Stimulated activated CD4-positive, alpha-beta T cell treated with anti-CD3 and anti-CD28 coated beads, Interleukin-1b, Interleukin-23, amount 100 ng/mL, for 1 hour (primary cell): ENCODE measurements around the gene PRM1.
"Not testable (repeated sequence)": the region's sequence is repeated elsewhere in the genome, so short reads cannot be mapped to it uniquely, and the experiment has no call there.

Experiments used
- DNase-seq, 2 donors: peaks; one replicate each; pipeline ENCODE4 v3.0.0-alpha.2; 2020; ENCODE audit warnings: low read depth in 2 of 2

Gene PRM1

DNA sequence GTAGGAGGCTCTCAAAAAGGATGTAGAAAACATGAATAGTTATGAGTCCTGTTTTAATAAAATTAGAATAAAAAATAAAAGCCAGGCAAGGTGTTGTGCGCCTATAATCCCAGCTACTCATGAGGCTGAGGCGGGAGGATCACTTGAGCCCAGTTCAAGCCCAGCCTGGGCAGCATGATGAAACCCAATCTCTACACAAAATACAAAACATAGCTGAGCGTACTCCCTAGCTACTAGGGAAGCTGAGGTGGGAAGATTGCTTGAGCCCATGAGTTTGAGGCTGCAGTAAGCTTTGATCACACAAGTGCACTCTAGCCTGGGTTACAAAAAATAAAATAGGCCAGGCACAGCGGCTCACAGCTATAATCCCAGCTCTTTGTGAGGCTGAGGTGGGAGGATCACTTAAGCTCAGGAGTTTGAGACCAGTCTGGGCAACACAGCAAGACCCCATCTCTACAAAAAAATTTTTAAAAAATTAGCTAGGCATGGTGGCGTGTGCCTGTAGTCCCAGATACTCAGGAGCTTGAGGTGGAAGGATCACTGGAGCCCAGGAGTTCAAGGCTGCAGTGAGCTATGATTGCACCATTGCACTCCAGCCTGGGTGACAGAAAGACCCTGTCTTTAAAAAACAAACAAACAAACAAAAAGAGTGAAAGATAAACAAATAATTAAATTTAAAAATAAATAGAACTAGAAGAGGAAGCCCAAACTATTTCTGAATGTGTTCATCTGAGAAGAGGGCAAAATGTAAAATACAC lies 17.2 kb upstream of the PRM1 start:
- no peak for DNase-seq

DNA sequence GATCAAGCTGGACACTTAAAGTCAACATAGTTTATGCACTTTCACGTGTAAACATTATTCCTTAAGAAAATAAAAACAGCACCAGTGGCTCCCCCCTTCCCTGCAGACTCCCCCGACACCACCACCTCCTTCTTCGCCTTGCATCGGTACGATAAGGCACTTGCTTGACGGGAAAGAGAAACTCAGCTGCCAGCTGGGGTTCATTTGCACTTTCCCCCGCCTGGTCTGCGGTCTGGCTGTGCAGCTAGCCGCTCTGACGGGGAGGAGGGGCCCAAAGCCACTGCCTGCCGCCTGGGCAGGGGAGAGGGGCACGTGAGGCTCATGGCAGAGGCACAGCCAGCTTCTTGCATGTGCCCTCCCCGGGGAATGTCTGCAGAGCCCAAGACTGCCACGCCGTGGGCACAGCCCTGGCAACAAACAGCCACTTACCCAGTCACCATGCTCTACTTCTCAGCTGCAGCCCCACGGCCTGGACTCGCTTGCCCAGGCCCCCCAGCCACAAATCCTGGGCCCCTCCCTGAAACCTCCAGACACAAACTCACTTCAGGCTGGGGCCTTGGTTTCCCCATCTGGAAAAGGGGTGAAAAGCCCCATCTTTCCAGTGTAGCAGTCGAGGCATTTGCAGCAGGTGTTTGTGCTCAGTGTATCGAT lies 16.5 kb upstream of the PRM1 start:
- peak; percentile 22 to 28 for DNase-seq

DNA sequence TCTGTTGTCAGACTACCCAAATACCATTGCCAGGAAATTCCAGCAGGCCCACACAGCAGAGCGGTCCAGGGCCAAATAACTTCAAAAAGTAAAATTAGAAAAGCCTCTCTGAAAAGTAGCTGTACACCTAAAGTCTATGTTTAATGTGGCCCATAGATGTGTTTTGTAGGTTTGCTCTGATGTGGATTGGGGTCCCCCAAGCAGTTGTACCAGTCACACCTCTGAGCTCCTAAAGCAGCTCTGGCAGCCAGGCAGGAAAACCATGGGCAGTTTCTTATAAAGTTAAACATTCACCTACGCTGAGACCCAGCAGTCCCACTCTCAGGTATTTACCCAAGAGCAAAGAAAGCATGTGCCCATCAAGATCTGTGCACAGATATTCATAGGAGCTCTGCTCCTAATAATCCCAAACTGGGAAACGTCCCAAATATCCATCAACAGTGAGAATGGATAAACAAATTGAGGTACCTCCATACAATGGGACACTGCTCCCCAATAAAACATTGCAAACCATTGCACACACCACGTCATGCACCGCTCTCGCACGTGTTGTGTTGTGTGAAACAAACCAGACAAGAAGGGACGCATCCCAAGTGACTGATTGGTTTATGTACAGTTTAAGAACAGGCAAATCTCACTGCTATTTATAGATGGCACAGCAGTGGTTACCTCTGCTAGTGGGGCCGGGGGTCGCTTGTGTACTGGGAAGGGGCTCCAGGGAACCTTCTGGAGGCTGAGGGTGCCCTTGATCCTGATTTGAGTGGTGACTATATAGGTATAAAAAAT lies 15.8 kb upstream of the PRM1 start:
- DNase-seq: no peak

DNA sequence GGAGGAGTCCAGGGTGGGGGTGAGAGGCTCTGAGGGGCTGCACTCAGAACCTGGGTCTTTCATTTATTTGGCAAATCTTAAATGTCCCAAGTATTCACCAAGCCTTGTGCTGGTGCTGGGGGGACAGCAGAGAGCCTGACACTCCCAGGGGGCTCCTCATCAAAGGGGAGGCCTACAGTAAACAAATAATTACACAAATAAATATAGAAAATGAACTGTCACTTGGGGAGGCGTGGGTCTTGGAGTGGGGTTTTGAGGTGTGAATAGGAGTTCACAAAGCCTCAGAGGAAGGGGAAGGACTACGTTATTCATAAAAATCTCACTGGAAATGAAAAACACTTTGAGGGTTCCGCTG lies 15.2 kb upstream of the PRM1 start:
- DNase-seq: no peak

DNA sequence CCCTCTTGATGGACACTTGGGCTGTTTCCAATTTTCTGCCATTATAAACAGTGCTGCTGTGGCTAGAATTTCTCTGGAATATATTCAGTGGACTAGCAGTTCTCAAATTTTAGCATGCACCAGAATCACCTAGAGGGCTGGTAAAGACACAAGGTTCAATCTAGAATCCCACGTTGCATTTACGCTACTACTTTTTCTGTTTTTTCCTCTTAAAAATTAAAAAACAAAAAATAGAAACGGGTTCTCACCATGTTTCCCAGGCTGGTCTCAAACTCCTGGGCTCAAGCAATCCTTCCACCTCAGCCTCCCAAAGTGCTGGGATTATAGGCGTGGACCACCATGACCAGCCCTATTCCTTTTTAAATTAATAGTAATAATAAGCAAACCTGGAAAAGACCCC lies 14.5 kb upstream of the PRM1 start:
- no peak for DNase-seq

DNA sequence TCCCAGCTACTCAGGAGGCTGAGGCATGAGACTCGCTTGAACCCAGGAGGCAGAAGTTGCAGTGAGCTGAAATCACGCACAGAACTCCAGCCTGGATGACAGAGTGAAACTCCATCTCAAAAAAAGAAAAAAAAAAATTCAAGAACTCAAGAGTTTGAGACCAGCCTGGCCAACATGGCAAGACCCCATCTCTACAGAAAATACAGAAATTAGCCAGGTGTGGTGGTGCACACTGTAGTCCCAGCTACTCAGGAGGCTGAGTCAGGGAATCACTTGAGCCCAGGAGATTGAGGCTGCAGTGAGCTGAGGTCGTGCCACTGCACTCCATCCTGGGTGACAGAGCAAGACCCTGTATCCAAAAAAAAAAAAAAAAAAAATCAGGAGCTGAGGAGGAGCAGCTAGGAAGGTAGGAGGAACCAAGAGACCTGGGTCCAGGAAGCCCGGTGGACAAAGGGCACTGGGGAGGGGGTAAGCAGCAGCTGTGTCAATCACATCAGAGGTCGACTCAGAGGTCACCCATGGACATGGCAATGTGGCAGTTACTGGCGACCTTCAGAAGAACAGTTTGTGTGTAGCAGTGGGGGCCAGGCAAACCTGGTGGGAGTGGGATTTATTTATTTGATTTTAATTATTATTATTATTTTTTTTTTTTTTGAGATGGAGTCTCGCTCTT lies 11.1 kb upstream of the PRM1 start:
- DNase-seq: no peak

DNA sequence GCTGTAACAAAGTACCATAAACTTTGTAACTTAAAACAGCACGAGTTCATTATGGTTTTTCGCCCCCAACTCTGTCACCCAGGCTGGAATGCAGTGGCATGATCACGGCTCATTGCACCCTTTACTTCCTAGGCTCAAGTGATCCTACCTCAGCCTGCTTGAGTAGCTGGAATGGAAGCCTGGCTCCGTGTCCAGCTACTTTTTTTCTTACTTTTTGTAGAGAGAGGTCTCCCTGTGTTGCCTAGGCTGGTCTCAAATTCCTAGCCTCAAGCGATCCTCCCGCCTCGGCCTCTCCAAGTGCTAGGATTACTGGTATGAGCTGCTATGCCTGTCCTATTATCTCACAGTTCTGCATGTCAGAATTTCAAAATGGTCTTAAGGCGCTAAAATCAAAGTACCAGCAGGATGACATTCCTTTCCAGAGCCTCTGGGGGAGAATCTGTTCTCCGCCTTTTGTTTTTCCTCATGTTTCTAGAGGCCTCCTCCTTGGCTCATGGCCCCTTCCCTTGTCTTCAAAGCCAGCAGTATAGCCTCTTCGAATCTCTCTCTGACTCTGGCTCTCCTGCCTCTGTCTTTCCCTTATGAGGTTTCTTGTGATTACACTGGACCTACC lies 10.1 kb upstream of the PRM1 start:
- no peak for DNase-seq

DNA sequence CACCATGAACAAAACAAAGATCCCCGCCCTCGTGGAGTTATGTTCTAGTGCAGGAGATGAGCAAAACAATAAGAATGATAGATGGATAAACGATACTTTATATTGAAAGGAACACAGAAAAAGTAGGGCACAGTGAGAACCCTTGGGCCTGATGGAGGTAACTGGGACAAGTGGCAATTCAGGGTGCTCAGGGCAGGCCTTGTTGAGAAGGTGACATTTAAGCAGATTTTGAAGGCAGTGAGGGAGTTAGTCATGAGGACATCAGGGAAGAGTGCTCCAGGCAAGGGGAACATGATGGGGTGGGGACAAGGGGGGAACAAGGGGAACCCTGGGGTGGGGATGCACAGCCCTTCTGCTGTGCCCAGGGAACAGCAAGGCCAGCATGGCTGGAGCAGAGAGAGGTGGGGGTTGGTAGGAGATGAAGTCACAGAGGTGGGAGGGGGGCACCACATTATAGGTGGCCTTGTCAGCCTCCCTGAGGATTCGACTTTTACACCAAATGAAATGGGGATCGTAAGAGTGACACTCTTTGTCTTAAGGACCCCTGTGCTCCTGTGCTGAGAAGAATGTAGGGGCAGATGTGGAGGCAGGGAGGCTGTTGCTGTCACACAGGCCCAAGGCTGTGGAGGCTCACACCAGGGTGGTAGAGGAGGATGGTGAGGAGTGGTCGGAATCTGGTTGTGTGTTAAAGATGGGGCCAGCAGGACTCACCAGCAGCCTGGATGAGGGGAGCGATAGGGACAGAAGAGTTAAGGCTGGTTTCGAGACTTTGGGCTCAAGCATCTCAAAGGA lies 9.2 kb upstream of the PRM1 start:
- DNase-seq: no peak

DNA sequence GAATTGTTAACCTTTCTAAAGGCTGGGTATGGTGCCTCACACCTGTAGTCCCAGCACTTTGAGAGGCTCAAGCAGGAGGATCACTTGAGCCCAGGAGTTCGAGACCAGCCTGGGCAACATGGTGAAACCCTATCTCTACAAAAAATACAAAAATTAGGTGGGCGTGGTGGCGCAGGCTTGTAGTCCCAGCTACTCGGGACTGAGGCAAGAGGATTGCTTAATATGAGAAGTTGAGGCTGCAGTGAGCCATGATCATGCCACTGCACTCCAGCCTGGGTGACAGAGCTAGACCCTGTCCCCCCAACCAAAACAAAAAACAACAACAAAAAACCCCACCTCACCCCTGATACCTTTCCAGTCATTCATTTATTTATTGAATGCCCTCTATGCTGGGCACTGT lies 8.6 kb upstream of the PRM1 start:
- DNase-seq: not testable (repeated sequence)

DNA sequence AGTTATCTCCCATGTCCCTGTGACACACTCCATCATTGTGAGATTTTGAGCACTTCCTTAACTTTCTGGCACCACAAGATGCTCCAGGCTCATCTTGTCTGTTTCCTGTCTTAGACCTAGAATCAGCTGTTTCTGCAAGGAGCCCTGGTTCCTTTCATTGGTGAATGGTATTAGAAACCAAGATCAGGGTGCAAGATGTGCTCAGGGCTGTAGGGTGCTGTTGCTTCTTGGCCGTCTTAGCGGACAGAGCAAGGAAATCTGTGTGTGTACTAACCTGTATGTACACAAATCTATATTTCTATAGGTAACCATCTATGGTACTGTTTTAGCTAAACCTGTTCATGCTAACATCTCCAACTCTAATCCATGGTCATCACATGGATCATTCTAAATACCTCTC lies 8.1 kb upstream of the PRM1 start:
- DNase-seq: no peak

DNA sequence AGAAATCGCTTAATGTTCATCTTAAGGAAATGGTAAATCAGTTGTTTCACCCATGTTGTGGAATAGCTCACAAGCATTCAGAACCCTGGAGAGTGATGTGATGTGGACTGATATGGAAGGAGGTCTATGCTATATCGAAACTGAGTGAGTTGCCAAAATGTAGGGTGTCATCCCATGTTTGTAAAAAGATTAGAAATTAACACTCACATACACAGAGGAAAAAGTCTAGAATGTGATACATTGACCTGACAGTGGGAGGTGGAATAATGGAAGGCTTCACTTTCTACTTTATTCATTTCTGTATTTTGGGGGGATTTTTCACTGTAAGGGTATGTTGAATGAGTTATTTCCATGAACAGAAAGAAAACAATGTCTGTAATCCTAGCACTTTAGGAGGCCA lies 4.7 kb upstream of the PRM1 start:
- DNase-seq: no peak

DNA sequence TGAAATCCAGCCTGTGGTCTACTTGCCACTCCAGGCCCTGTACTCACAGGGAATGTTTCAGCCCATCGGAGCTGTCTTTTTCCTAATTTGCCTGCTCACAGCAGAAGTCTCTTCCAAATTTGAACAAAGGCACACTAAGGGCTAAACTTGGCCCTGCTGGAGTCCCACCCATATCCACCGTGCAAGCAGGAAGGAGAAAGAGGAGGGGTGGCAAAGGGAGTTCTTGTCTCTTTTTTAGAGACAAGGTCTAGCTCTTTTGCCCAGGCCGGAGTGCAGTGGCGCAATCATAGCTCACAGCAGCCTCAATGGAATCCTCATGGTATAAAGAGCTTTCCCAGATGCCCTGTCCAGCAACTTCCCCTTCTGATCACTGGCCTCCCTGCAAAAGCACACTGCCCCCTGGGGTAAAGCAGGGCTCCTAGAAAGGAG lies 2.7 kb upstream of the PRM1 start:
- DNase-seq: no peak

DNA sequence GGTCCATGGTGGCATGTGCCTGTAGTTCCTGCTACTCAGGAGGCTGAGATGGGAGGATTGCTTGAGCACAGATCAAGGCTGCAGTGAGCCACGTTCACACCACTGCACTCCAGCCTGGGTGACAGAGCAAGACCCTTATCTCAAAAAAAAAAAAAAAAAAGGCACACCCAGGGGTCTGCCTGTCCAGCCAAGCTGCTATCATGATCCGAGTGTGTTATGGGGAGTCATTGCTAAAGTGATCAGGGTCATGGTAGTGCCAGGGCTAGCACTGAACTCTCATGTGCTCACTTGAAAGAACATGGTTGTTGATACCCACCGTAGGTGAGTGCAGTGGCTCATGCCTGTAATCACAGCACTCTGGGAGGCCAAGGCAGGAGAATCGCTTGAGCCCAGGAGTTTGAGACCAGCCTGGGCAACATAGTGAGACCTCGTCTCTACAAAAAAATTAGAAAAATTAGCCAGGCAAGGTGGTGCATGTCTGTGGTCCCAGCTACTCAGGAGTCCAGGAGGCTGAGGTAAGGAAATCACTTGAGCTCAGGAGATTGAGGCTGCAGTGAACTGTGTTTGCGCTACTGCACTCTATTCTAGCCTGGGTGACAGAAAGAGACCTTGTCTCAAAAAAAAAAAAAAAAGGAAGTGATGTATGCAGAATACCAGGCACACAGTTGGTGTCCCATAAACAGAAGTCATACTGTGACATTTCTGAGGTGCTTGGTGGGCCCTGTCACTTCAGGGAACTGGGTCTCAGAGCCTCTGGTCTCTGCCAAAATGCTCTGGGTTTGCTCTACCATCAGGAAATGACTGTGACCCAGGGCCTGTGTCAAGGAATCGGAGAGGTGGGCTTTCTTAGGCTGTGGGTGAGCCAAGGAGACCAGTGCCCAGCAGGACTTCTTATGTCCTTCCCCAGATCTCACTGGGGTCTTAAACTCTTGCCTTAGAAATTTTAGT lies 2.2 kb downstream of the PRM1 start:
- no peak for DNase-seq

DNA sequence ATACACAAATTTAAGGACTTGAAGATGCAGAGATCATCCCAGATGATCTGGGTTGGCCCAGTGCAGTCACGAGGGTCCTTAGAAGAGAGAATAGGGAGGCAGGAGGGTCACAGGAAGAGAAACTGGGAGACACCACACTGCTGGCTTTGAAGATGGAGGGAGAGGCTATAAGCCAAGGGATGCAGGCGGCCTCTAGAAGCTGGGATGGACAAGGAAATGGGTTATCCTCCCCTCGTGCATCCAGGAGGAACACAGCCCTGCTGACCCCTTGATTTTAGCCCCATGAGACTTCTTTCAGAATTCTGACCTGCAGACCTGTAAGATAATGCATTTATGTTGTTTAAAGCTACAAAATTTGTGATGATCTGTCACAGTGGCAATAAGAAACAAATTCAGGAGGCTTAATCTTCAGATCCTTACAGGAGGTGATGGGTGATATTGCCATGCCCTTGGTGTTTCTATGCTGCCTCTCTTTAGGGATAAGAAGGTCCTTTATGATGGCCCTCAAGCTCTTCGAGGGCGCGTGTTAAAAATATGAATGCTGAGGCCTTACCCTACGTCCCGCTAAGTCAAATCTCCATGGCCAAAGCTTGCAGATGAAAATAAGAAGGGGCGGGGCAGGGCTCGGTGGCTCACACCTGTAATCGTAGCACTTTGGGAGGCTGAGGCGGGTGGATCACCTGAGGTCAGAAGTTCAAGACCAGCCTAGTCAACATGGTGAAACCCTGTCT lies 3.4 kb downstream of the PRM1 start:
- DNase-seq: no peak

DNA sequence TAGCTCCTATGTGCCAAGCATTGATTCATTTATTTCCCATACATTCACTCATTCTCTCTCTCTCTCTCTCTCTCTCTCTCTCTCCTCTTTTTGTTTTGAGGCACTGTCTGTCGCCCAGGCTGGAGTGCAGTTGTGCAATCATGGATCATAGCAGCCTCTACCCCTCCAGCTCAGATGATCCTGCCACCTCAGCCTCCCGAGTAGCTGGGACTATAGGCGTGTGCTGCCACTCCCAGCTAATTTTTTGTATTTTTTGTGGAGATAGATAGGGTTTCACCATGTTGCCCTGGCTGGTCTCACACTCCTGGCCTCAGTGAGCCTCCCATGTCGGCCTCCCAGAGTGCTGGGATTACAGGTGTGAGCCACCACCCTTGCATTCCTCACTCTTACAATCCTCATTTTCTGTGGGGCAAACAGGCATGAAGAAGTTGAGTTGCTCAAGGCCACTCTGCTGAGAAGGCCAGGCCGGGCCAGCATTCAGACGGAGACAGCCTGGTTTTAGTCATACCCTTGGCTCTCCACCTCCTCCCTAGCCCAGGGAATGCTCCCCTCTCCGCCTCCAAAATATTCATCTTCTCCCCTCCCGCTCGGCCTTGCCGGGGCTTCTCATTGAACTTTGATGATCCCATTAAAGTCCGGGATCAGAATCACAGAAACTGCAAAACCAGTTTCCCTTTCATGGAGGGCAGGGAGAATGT lies 4.1 kb downstream of the PRM1 start:
- no peak for DNase-seq

DNA sequence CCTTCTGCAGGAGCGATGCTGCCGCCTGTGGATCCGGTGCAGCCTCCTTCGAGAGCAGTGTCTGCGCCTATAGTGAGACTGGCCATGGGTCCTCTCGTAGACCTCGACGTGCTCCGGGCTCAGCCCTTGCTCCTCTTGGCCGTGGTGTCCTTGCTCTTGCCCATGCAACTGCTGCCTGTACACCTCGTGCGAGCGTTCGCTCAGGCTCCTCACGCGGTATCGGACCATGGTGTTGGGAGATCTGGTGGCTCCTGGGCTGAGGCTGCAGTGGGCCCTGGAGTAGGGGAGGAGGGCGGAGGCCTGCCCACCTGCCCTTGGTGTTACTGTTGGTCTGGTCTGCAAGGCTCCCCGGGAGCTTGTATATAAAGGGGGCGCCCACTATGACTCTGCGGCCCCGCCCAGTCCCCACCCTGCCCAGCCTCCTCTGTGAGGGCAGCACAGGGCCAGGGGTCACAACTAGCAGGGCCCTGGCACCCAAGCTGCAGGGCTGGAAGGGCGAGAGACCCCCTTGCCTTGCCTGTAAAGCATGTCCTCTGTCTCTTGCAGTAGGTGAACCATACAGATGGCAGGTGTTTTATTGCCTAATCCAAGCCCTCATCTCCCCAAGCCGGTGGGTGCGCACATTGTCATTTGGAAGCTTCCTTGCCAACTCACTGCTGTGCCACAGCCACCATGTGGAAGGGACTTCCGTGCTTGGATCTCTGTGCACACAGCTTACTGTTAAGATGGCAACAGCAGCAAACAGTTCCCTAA lies 4.8 kb downstream of the PRM1 start, which contains the start of gene PRM2:
PRM2 (minus strand) TSS at position 338 of the 753 bp plus-strand sequence; CDS start at position 228, 110 bp downstream.
- no peak for DNase-seq

DNA sequence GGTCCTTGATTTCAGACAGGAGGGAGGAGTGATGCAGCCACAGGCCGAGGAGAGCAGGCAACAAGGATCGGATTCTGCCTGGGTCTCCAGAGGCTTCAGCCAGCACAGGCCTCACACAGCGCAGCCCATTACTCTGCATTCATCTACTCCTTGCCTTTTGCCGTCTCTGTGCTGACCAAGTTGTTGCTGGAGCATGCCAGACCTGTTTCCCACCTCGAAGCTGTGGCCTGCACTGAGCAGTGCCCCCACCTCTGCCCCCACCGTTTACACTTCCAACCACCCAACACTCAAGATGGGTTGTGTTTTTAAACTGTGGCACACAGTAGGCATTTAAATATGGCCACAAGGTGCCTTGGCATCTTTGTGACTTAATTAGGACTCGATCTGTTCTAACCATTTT lies 6.2 kb downstream of the PRM1 start:
- no peak for DNase-seq
